Measurements from ENCODE around the gene OTUD5.

- no peak for TF ChIP-seq CTCF (IDR thresholded peaks at IDR 0.05)
- no peak for TF ChIP-seq POLR2AphosphoS5 (IDR thresholded peaks at IDR 0.05)
- no peak for TF ChIP-seq EP300 (IDR thresholded peaks at IDR 0.05)
Measured at GRCh38 chrX:48975041-48975440, 17.6 kb upstream of the OTUD5 start.
